Measurements from ENCODE around the gene SHB.

SHB gene

GRCh38 chr9:37903647-37904444, 165.2 kb downstream of the SHB start, which contains the start of gene SLC25A51 (continued):
- TF ChIP-seq ZBTB48 (tag by site-specific recombination; IDR thresholded peaks at IDR 0.05) (0 out of 2 replicates have a peak, but pooled peaks have one; percentile 82), ZNF692 (tag by site-specific recombination; IDR thresholded peaks at IDR 0.05) (peak; percentile 95), ZNF335 (tag by site-specific recombination; conservative IDR thresholded peaks at IDR 0.05) (peak; percentile 87), ZNF610 (tag by site-specific recombination; IDR thresholded peaks at IDR 0.05; ENCODE audit: borderline replicate concordance) (peak; percentile 65; the same call in 1 of the 2 replicates), ZNF777 (tag by site-specific recombination; IDR thresholded peaks at IDR 0.05; ENCODE audit: borderline replicate concordance) (0 out of 2 replicates have a peak, but pooled peaks have one; percentile 23), ZNF324 (tag by site-specific recombination; IDR thresholded peaks at IDR 0.05) (peak; percentile 83; the same call in 1 of the 2 replicates), ZNF629 (tag by site-specific recombination; IDR thresholded peaks at IDR 0.05) (peak; percentile 66), ZNF426 (tag by site-specific recombination; IDR thresholded peaks at IDR 0.05) (no peak), TSHZ1 (tag by site-specific recombination; IDR thresholded peaks at IDR 0.05; ENCODE audit: borderline replicate concordance) (0 out of 2 replicates have a peak, but pooled peaks have one; percentile 17), ZNF600 (tag by site-specific recombination; IDR thresholded peaks at IDR 0.05) (peak; percentile 47; the same call in 1 of the 2 replicates), REST (tag by site-specific recombination; IDR thresholded peaks at IDR 0.05) (peak; percentile 75), SETDB1 (IDR thresholded peaks at IDR 0.05; ENCODE audit: insufficient read length, low read length) (no peak), PBX3 (CRISPR knock-in tag; IDR thresholded peaks at IDR 0.05) (peak; percentile 69; the same call in 1 of the 2 replicates), KLF17 (tag by site-specific recombination; IDR thresholded peaks at IDR 0.05) (peak; percentile 82), ZNF48 (tag by site-specific recombination; IDR thresholded peaks at IDR 0.05) (no peak), SP3 (tag by site-specific recombination; IDR thresholded peaks at IDR 0.05) (peak; percentile 69), ZSCAN4 (tag by site-specific recombination; IDR thresholded peaks at IDR 0.05) (no peak), ZNF561 (tag by site-specific recombination; IDR thresholded peaks at IDR 0.05; ENCODE audit: borderline replicate concordance) (peak; percentile 75), ZIC2 (tag by site-specific recombination; IDR thresholded peaks at IDR 0.05) (peak; percentile 21), EGR2 (tag by site-specific recombination; IDR thresholded peaks at IDR 0.05; ENCODE audit: low read depth) (peak; percentile 49; the same call in 1 of the 2 replicates), ZSCAN30 (tag by site-specific recombination; IDR thresholded peaks at IDR 0.05) (peak; percentile 94), ZNF146 (tag by site-specific recombination; IDR thresholded peaks at IDR 0.05) (0 out of 2 replicates have a peak, but pooled peaks have one; percentile 4), ZFHX2 (tag by site-specific recombination; conservative IDR thresholded peaks at IDR 0.05) (peak; percentile 69), ZNF76 (tag by site-specific recombination; IDR thresholded peaks at IDR 0.05; ENCODE audit: borderline replicate concordance, low read depth) (peak; percentile 47; the same call in 1 of the 2 replicates), GLI4 (tag by site-specific recombination; IDR thresholded peaks at IDR 0.05) (no peak; the same call in 1 of the 2 replicates)
